Thyroid gland (tissue), 4 donors: ENCODE data around the gene CAV2.

Experiments used
- CTCF ChIP-seq, 6 experiments: fragments of 200-600 bp in 3 of 6; fragments of 450-650 bp in 3 of 6; sonication (generic) in 3 of 6; IDR thresholded peaks; one replicate each; pipeline ENCODE4 v1.5.1; 2016 to 2019; ENCODE audit warnings: antibody characterized with exemption in 6 of 6, mild to moderate bottlenecking in 2 of 6, inconsistent platforms in 1 of 6, moderate library complexity in 1 of 6
- POLR2A ChIP-seq, 2 donors: fragments of 450-650 bp; IDR thresholded peaks; one replicate each; pipeline ENCODE4 v1.6.1; 2017; ENCODE audit warnings: antibody characterized with exemption in 2 of 2, mild to moderate bottlenecking in 2 of 2, moderate library complexity in 1 of 2

GRCh38 chr7:116521046-116521664, 21.6 kb downstream of the CAV2 start:
- TF ChIP-seq CTCF (IDR thresholded peaks at IDR 0.05) (no peak), POLR2A (IDR thresholded peaks at IDR 0.05) (no peak)
